HG02798 (cell line): Measurements from ENCODE around the gene CRBN.

Experiments
- ATAC-seq: cut with Tn5 transposase; IDR thresholded peaks from one replicate; pipeline ENCODE4 v1.9.1; 2021; ENCODE audit warnings: mild to moderate bottlenecking; ENCODE audit not compliant: unreplicated experiment, poor library complexity

CRBN gene

GRCh38 chr3:3117651-3118050, 61.8 kb downstream of the CRBN start:
- no peak for ATAC-seq

DNA sequence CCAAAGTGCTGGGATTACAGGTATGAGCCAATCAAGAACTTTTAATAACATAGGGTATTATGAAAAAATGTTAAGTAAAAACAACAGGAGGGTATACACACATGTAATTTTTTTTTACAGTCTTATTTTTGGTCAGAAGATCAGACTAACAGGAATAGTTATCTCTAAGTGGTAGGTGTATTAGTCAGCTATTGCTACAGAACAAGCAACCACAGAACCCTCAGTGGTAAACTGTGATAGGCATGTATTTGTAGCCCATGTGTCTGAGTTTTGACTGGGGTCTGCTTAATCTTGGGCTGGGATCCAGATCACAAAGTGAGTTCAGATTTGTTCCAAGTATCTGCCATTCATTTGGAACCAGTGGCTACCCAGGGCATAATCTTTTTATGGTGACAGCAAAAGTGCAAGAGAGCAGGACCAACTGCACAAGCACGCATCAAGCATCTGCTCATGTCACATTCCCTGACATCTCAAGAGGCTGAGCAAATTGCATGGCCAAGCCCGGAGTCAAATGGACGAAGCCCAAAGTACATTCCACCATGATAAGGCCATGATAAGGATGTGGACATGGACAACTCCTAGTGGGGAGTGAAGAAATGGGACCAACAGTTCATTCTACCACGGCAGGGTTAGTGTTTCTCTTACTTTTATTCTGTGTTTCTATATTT, 66.3 kb downstream of the CRBN start:
- ATAC-seq: no peak

DNA sequence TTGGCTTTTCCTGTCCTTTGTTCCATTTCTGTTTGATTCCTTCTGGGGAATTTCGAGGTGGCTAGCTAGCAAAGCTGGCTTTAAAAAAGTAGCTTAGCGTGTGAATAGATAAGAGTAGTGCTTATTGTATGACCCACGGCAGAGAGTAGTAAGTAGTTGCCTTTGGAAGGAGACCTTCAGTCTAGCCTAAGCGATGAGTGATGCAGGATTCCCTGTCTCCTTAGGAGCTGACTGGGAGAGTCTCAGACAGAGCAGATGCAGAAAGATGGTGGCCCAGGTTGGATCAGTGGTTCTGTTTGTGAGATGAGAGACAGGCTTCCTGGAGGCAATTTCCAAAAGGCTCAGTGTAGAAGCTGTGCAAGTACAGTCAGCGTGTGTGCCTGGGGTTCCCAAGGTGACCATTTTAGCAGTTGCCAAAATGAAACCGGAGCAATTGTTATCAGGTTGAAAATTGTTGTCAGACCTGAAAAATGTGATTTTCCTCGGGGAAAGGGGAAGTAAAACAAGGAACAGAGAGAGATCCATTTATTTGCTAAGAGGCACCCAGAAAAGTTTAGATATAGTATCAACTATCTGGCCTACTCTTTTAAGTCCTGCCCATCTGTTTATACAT, 68.6 kb downstream of the CRBN start:
- ATAC-seq: no peak

- peak; percentile 68 for ATAC-seq
Observed at GRCh38 chr3:3110299-3110630, 69.2 kb downstream of the CRBN start, which contains the start of gene IL5RA. IL5RA (minus strand) TSS chr3:3110374; CDS start chr3:3104984, 5,390 bp downstream.

DNA sequence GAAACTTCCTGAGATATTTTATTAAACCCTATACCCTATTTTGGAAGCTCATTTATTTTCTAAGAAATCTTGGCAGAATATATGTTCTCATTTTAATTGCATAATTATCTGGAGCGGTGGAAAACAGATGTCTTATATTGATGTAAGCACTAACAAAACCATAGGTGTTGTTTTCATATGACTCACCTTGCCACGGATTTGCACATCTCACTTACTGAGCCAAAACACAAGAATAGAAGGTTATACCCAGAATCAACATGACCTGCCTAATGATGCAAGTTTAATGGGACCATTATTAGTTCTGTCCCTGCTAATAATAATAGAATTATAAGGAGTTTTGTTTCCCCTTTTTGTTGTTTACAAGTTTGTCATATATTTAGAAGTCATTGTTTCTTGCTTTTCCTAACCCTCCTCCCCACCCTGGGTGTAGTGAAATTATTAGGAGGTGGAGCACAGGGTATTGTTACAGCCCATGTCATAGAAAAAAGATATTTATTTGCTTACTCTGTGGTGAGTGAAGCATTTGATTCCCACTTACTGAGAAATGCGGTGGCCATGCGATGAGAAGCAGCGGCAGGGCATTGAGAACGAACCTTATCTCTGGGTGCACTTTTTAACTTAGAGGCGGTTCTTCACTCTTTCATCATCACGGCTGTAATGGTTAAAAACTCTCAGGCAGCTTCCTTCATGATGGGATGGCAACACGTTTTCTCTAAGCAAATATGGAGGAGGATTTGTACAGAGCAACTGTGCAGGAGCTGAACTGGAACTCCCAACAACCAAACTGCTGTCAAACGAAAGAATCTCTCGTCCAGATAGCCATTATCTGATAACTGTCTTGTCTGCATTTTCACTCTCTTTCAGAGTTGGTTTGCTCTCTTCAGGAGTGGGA, 69.8 kb downstream of the CRBN start:
- peak; percentile 78 for ATAC-seq

- no peak for ATAC-seq
Observed at GRCh38 chr3:3107858-3108257, 71.6 kb downstream of the CRBN start.

- no peak for ATAC-seq
Observed at GRCh38 chr3:3107181-3107580, 72.3 kb downstream of the CRBN start.

DNA sequence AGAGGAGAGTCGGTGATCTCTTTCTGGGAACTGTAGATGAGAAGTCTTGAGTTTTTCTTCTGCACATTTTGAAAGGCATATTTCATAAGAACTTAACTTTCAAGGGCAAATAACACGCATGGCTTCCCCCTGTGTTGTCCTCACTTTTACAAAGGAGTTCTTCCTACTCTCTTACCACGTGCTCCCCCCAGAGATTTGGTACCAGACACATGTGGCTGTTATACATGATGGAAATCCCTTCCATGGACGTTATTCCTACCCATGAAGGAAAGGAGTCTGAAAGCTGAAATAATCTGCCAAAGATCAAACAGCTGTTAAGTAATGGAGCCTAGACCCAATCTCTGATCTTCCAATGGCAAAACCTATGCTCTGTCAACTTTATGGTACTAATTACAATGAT, 73.7 kb downstream of the CRBN start:
- no peak for ATAC-seq

GRCh38 chr3:3105246-3105645, 74.2 kb downstream of the CRBN start:
- ATAC-seq: no peak

DNA sequence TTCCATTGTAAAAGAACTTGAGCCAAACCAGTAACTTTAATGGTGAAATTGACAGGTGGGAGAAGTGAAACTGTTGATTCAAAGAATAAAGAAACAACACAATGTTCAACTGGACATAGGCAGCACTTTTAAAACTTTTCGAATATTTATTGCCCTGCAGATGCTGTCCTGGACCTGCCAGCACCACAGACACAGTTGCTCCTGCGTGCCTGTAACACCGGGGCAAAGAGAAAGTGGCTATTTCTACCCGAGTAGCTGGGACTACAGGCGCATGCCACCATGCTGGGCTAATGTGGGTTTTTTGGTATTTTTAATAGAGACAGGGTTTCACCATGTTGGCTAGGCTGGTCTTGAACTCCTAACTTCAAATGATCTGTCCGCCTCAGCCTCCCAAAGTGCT, 76.7 kb downstream of the CRBN start:
- ATAC-seq: no peak

GRCh38 chr3:3101660-3102458, 77.6 kb downstream of the CRBN start:
- ATAC-seq: peak; percentile 50
